Lung (tissue), 12 donors: ENCODE results near the gene SLC66A1. TPM values are rescaled to one million over a fixed set of nuclear protein-coding genes. Genes with fewer than 3 reads are reported as not detected.
"Not testable (repeated sequence)": the region's sequence is repeated elsewhere in the genome, so short reads cannot be mapped to it uniquely, and the experiment has no call there.

Source experiments
- ATAC-seq: fragments of 200-7000 bp; cut with Tn5 transposase; one replicate; pipeline ENCODE4 v1.9.1; 2020; ENCODE audit warnings: moderate number of reproducible peaks; ENCODE audit not compliant: insufficient read depth, low FRiP score
- DNase-seq, 3 donors: peaks; one replicate each; pipeline ENCODE4 v3.0.0-alpha.2; 2013 to 2017
- H3K27ac ChIP-seq, 2 donors: one replicate each; pipeline ENCODE4 v1.5.1; 2013; ENCODE audit warnings: mild to moderate bottlenecking in 2 of 2, moderate library complexity in 2 of 2, control low read depth in 1 of 2, inconsistent platforms in 1 of 2, low read depth in 1 of 2, low read length in 1 of 2
- H3K27me3 ChIP-seq, 3 donors: one replicate each; pipeline ENCODE4 v1.5.1; 2013; ENCODE audit warnings: low read length in 2 of 3; ENCODE audit not compliant: control insufficient read depth in 3 of 3, insufficient read depth in 3 of 3
- H3K36me3 ChIP-seq, 4 donors: one replicate each; pipeline ENCODE4 v1.5.1; 2013; ENCODE audit warnings: low read length in 4 of 4, mild to moderate bottlenecking in 1 of 4, moderate library complexity in 1 of 4; ENCODE audit not compliant: control insufficient read depth in 4 of 4, insufficient read depth in 4 of 4
- H3K4me1 ChIP-seq, 5 donors: one replicate each; pipeline ENCODE4 v1.5.1; 2013; ENCODE audit warnings: low read length in 5 of 5, mild to moderate bottlenecking in 2 of 5, moderate library complexity in 1 of 5; ENCODE audit not compliant: control insufficient read depth in 5 of 5, insufficient read depth in 5 of 5
- H3K4me3 ChIP-seq: one replicate; pipeline ENCODE4 v1.5.1; 2013; ENCODE audit warnings: mild to moderate bottlenecking, control low read depth, moderate library complexity
- H3K9ac ChIP-seq, 2 donors: one replicate each; pipeline ENCODE4 v1.5.1; 2013; ENCODE audit warnings: low read length in 2 of 2, control low read depth in 1 of 2; ENCODE audit not compliant: insufficient read depth in 1 of 2
- H3K9me3 ChIP-seq, 4 donors: one replicate each; pipeline ENCODE4 v1.5.1; 2013; ENCODE audit warnings: low read length in 3 of 4, mild to moderate bottlenecking in 1 of 4, moderate library complexity in 1 of 4; ENCODE audit not compliant: control insufficient read depth in 4 of 4, insufficient read depth in 3 of 4
- WGBS, 2 donors: extraction: QIAGEN DNeasy Blood & Tissue Kit; methylation state at CpG; one replicate each; pipeline ENCODE4 v1.1.7; 2013; 5-methylcytosine and 5-hydroxymethylcytosine counted together
- polyA plus RNA-seq, 2 donors: library from polyadenylated mRNA; stranded (reverse); fragments of 200-250 nt; gene quantifications; one replicate each; pipeline ENCODE4 v1.2.1, GENCODE V29; 2013
- total RNA-seq, 2 donors: library from RNA; depleted of rRNA in 1 of 2; stranded (reverse); fragments of >200 nt in 1 of 2; gene quantifications; one replicate each; pipeline ENCODE4 v1.2.1, GENCODE V29; 2014 to 2021
- TF ChIP-seq, protein P1 (sequence below): IDR thresholded peaks from 2 replicates; pipeline ENCODE4 v1.5.1; 2012; ENCODE audit warnings: mild to moderate bottlenecking; ENCODE audit errors: control extremely low read depth, extremely low read depth
- donor health status: control.
- donor health status: control.
- donor health status: Bipolar disorder and iron deficiency.
- donor health status: healthy.
- donor health status: DM: yes; HTN: yes; CAD: no.

SLC66A1 gene
- total and polyA plus RNA-seq, 4 donors = 15.9 to 22.4 (median 20.3) TPM

GRCh38 chr1:19294638-19295037 lies 17.5 kb upstream of the SLC66A1 start:
- no peak for DNase-seq
- H3K36me3 ChIP-seq = peaks cover 0 to 5% (median 3%) of the 10 kb centered on the region in 4 donors
- peaks cover 0 to 2% (median 0%) of the 10 kb centered on the region in 3 donors for H3K27me3 ChIP-seq
- ATAC-seq = no peak
- WGBS, 2 donors = 73 to 95% methylated on average over 2 of the region's 2 CpGs
- TF ChIP-seq, protein P1, sequence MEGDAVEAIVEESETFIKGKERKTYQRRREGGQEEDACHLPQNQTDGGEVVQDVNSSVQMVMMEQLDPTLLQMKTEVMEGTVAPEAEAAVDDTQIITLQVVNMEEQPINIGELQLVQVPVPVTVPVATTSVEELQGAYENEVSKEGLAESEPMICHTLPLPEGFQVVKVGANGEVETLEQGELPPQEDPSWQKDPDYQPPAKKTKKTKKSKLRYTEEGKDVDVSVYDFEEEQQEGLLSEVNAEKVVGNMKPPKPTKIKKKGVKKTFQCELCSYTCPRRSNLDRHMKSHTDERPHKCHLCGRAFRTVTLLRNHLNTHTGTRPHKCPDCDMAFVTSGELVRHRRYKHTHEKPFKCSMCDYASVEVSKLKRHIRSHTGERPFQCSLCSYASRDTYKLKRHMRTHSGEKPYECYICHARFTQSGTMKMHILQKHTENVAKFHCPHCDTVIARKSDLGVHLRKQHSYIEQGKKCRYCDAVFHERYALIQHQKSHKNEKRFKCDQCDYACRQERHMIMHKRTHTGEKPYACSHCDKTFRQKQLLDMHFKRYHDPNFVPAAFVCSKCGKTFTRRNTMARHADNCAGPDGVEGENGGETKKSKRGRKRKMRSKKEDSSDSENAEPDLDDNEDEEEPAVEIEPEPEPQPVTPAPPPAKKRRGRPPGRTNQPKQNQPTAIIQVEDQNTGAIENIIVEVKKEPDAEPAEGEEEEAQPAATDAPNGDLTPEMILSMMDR = no peak
- no peak overlapping the region for H3K4me3 ChIP-seq
- H3K9me3 ChIP-seq = peaks cover 1 to 12% (median 8%) of the 10 kb centered on the region in 4 donors
- H3K4me1 ChIP-seq = no peaks in the 10 kb centered on the region
- no peak overlapping the region for H3K27ac ChIP-seq
- H3K9ac ChIP-seq = no peak overlapping the region

DNA sequence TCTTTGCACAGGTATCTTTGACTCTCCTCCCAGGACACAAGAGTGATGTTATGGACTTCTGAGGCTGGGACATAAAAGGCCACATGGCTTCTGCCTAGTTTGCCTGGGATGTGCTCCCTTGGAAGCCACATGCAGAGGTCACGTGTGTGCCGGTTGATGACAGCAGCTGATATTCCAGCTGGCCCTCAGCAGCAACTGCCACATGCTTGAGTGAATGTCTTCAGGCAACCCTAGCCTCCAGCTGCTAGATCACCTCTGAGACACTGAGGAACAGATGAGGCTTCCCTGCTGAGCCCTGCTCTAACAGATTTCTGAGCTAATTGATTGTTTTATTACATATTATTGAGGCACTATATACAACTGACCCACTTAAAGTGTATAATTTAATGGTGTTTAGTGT lies 11.9 kb upstream of the SLC66A1 start:
- no peak overlapping the region for H3K9ac ChIP-seq
- H3K27me3 ChIP-seq = no peaks in the 10 kb centered on the region
- no peak overlapping the region for H3K4me3 ChIP-seq
- H3K4me1 ChIP-seq = no peaks in the 10 kb centered on the region
- TF ChIP-seq, protein P1 = no peak
- WGBS, 2 donors = 93 to 95% methylated on average over 2 of the region's 2 CpGs
- H3K27ac ChIP-seq = no peak overlapping the region
- H3K9me3 ChIP-seq = peaks cover 0 to 3% (median 1%) of the 10 kb centered on the region in 4 donors
- ATAC-seq = no peak
- peaks cover 11 to 26% (median 23%) of the 10 kb centered on the region in 4 donors for H3K36me3 ChIP-seq
- no peak for DNase-seq

GRCh38 chr1:19304081-19304480 lies 8.0 kb upstream of the SLC66A1 start:
- not testable (repeated sequence) for DNase-seq, H3K4me1 ChIP-seq, H3K27ac ChIP-seq, H3K4me3 ChIP-seq, H3K9me3 ChIP-seq, H3K9ac ChIP-seq, ATAC-seq, H3K27me3 ChIP-seq
- WGBS, 2 donors = 94 to 95% methylated on average over 10 of the region's 10 CpGs
- H3K36me3 ChIP-seq = peaks cover 11 to 48% (median 45%) of the 10 kb centered on the region in 4 donors

GRCh38 chr1:19305880-19306279 lies 6.2 kb upstream of the SLC66A1 start:
- no peaks in the 10 kb centered on the region for H3K9me3 ChIP-seq
- H3K4me3 ChIP-seq = no peak overlapping the region
- ATAC-seq (no peak), DNase-seq (no peak)
- H3K27me3 ChIP-seq = no peaks in the 10 kb centered on the region
- H3K27ac ChIP-seq = no peak overlapping the region
- H3K4me1 ChIP-seq = peaks cover 0 to 5% (median 3%) of the 10 kb centered on the region in 5 donors
- TF ChIP-seq, protein P1 = no peak
- H3K36me3 ChIP-seq = peaks cover 11 to 50% (median 45%) of the 10 kb centered on the region in 4 donors
- WGBS, 2 donors = 95 to 96% methylated on average over 11 of the region's 11 CpGs
- no peak overlapping the region for H3K9ac ChIP-seq
